ENCODE results near the gene NHSL2.

DNA sequence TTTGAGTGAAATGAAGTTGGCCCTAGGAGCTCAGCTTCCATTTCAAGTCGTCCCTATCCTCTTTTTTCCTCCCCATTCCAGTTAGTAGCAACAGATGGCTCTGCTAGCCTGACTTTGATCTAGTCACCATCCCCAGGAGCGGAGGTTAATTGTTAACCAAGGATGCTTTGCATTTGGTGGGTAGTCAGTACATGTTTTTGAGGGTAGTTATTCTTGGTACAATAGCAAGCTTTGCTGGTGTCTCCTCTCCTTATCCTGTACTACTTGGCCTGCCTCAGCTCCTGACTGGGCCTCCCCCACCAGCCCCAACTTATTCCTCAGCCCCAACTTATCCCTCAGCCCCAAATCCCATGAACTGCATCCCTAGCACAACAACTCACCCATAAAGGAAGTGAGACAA lies 235.9 kb downstream of the NHSL2 start:
- TF ChIP-seq CTCF (conservative IDR thresholded peaks at IDR 0.05; ENCODE audit: low read length) (no peak), EZH2phosphoT487 (IDR thresholded peaks at IDR 0.05; ENCODE audit: borderline replicate concordance, low read depth, low read length) (no peak)
